ENCODE data around the gene ZNF320. TPM values are rescaled to one million over a fixed set of nuclear protein-coding genes. Genes with fewer than 3 reads are reported as not detected.

ZNF320 gene
- total and polyA plus RNA-seq, 9 of the 15 experiments (the other 6 are each of a cell fraction or from before 2014, with no cell fraction given): 5.4 to 25.6 (median 11.7) TPM

- TF ChIP-seq, protein P1, sequence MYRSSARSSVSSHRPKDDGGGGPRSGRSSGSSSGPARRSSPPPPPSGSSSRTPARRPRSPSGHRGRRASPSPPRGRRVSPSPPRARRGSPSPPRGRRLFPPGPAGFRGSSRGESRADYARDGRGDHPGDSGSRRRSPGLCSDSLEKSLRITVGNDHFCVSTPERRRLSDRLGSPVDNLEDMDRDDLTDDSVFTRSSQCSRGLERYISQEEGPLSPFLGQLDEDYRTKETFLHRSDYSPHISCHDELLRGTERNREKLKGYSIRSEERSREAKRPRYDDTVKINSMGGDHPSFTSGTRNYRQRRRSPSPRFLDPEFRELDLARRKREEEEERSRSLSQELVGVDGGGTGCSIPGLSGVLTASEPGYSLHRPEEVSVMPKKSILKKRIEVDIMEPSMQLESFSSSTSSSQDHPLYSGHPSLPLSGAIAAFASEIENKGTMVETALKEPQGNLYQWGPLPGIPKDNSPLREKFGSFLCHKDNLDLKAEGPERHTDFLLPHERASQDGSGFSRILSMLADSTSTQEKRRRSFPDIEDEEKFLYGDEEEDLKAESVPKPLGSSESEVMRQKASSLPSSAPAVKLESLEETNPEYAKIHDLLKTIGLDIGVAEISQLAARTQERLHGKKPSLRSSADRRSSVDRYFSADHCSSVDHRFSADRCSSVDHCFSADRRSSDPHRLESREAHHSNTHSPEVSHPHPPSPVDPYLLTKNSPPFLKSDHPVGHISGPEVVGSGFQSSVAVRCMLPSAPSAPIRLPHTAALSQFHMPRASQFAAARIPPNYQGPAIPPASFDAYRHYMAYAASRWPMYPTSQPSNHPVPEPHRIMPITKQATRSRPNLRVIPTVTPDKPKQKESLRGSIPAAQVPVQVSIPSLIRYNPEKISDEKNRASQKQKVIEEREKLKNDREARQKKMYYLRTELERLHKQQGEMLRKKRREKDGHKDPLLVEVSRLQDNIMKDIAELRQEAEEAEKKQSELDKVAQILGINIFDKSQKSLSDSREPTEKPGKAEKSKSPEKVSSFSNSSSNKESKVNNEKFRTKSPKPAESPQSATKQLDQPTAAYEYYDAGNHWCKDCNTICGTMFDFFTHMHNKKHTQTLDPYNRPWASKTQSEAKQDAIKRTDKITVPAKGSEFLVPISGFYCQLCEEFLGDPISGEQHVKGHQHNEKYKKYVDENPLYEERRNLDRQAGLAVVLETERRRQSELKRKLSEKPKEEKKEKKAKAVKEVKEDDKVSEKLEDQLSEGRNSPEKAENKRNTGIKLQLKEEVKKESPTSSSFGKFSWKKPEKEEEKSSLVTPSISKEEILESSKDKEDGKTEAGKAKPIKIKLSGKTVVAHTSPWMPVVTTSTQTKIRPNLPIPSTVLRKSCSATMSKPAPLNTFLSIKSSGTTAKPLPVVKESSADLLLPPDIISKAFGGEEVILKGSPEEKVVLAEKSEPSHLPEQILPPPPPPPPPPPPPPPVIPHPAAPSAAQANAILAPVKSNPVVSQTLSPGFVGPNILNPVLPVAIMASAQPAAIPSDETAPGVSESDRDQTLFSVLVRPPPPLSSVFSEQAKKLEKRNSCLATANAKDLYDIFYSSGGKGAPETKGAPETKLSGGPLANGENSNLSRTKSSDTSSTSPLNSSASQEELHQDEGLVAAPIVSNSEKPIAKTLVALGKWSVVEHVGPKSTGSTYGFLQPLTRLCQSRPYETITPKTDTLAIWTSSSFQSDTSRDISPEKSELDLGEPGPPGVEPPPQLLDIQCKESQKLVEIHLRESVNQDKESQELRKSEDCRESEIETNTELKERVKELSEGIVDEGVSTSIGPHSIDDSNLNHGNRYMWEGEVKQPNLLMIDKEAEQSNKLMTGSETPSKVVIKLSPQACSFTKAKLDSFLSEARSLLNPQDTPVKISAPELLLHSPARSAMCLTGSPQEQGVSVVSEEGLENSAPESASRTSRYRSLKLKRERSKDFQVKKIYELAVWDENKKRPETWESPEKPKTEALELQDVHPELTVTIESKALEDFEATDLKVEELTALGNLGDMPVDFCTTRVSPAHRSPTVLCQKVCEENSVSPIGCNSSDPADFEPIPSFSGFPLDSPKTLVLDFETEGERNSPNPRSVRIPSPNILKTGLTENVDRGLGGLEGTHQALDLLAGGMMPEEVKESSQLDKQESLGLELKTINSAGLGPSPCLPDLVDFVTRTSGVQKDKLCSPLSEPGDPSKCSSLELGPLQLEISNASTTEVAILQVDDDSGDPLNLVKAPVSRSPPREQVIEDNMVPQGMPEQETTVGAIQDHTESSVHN (IDR thresholded peaks at IDR 0.05; ENCODE audit: borderline replicate concordance in 1 of 2, low read depth in 1 of 2): no peak
- TF ChIP-seq, protein P2, sequence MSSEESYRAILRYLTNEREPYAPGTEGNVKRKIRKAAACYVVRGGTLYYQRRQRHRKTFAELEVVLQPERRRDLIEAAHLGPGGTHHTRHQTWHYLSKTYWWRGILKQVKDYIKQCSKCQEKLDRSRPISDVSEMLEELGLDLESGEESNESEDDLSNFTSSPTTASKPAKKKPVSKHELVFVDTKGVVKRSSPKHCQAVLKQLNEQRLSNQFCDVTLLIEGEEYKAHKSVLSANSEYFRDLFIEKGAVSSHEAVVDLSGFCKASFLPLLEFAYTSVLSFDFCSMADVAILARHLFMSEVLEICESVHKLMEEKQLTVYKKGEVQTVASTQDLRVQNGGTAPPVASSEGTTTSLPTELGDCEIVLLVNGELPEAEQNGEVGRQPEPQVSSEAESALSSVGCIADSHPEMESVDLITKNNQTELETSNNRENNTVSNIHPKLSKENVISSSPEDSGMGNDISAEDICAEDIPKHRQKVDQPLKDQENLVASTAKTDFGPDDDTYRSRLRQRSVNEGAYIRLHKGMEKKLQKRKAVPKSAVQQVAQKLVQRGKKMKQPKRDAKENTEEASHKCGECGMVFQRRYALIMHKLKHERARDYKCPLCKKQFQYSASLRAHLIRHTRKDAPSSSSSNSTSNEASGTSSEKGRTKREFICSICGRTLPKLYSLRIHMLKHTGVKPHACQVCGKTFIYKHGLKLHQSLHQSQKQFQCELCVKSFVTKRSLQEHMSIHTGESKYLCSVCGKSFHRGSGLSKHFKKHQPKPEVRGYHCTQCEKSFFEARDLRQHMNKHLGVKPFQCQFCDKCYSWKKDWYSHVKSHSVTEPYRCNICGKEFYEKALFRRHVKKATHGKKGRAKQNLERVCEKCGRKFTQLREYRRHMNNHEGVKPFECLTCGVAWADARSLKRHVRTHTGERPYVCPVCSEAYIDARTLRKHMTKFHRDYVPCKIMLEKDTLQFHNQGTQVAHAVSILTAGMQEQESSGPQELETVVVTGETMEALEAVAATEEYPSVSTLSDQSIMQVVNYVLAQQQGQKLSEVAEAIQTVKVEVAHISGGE (CRISPR knock-in tag; IDR thresholded peaks at IDR 0.05): no peak
- TF ChIP-seq RAD21 (CRISPR knock-in tag; conservative IDR thresholded peaks at IDR 0.05 in 1 of 2, IDR thresholded peaks at IDR 0.05 in 1 of 2): peak in 1 of 2 experiments; percentile 27; a peak in 2 of 4 replicates
- no peak for TF ChIP-seq ARHGAP35 (IDR thresholded peaks at IDR 0.05; ENCODE audit: partially characterized antibody)
- TF ChIP-seq HSF4 (CRISPR knock-in tag; IDR thresholded peaks at IDR 0.05; ENCODE audit: borderline replicate concordance): no peak
- TF ChIP-seq TBP (optimal IDR thresholded peaks at IDR 0.05; ENCODE audit: low read depth, low read length): peak; percentile 48
- TF ChIP-seq POU5F1 (IDR thresholded peaks at IDR 0.05; ENCODE audit: borderline replicate concordance, low read depth, low read length, partially characterized antibody): no peak
- TF ChIP-seq MEIS2 (IDR thresholded peaks at IDR 0.05; ENCODE audit: partially characterized antibody): no peak
- no peak for TF ChIP-seq CBX8 (IDR thresholded peaks at IDR 0.05; ENCODE audit: borderline replicate concordance, extremely low read depth, low read depth, low read length, poor library complexity, severe bottlenecking)
- TF ChIP-seq, protein P3, sequence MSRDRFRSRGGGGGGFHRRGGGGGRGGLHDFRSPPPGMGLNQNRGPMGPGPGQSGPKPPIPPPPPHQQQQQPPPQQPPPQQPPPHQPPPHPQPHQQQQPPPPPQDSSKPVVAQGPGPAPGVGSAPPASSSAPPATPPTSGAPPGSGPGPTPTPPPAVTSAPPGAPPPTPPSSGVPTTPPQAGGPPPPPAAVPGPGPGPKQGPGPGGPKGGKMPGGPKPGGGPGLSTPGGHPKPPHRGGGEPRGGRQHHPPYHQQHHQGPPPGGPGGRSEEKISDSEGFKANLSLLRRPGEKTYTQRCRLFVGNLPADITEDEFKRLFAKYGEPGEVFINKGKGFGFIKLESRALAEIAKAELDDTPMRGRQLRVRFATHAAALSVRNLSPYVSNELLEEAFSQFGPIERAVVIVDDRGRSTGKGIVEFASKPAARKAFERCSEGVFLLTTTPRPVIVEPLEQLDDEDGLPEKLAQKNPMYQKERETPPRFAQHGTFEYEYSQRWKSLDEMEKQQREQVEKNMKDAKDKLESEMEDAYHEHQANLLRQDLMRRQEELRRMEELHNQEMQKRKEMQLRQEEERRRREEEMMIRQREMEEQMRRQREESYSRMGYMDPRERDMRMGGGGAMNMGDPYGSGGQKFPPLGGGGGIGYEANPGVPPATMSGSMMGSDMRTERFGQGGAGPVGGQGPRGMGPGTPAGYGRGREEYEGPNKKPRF (IDR thresholded peaks at IDR 0.05; ENCODE audit: low read depth, low read length): no peak
Measured at GRCh38 chr19:52942386-52943133, 45.1 kb upstream of the ZNF320 start (continued).

Data from K562 (cell line).